HG03025 (cell line): ENCODE measurements around the gene CFAP97.
"Not testable (repeated sequence)": the region's sequence is repeated elsewhere in the genome, so short reads cannot be mapped to it uniquely, and the experiment has no call there.

Experiments used
- ATAC-seq: cut with Tn5 transposase; IDR thresholded peaks from one replicate; pipeline ENCODE4 v1.9.1; 2021; ENCODE audit warnings: mild to moderate bottlenecking, moderate library complexity; ENCODE audit not compliant: unreplicated experiment, low FRiP score

Gene CFAP97

DNA sequence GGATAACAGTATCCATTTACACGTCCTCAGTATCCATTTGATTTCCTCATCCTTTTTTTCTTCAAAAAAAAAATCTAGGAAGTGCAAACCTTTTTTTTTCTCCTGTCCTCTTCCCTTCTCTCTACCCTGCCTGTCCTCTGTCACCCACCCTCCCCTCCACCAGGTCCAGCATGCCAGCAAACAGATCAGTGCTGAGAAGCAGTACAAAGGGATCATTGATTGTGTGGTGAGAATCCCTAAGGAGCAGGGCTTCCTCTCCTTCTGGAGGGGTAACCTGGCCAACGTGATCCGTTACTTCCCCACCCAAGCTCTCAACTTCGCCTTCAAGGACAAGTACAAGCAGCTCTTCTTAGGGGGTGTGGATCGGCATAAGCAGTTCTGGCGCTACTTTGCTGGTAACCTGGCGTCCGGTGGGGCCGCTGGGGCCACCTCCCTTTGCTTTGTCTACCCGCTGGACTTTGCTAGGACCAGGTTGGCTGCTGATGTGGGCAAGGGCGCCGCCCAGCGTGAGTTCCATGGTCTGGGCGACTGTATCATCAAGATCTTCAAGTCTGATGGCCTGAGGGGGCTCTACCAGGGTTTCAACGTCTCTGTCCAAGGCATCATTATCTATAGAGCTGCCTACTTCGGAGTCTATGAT is 59.1 kb downstream of the CFAP97 start:
- ATAC-seq: no peak

DNA sequence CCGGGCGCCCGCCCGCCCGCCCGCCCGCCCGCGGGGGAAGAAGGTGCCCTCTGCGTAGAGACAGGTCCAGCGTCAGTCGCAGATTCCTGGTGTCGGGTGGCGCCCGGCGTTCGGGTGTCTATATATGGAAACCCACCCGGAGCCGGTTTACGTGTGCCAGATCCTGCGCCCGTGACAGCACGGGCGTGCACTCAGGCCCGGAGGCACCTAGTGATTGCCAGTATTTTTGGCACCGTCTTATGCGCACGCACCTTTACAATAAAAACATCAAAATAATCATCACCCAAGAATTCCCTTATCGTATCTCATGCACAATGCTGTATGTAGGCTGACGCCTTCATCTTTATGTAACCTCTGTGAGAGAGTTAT is 60.2 kb downstream of the CFAP97 start:
- ATAC-seq: peak; percentile 27

DNA sequence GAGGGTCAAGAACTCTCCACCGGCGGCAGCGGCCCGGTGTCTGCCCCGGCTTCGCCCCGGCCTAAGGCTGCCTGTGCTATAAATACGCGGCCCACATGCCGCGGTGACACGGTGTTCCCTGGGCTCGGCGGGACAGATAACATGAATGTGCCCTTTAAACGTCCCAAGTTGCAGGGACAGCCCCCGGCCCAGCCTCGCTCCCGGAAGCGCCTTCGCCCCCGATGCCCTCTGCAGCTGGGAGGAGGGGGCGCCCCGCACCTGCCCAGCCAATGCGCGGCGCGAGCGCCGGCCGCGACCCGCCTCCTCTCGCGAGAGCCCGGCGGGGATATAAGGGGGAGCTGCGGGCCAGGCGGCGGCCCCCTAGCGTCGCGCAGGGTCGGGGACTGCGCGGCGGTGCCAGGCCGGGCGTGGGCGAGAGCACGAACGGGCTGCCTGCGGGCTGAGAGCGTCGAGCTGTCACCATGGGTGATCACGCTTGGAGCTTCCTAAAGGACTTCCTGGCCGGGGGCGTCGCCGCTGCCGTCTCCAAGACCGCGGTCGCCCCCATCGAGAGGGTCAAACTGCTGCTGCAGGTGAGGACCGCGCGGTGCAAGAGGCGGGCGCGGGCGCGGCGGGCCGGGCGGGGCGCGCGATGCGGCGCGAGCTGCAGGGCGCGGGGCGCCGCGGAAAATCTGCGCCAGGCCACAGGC is 60.7 kb downstream of the CFAP97 start, which contains the start of gene SLC25A4:
SLC25A4 (plus strand) TSS at position 355 of the 689 bp plus-strand sequence; CDS start at position 462, 107 bp downstream.
- ATAC-seq: peak; percentile 94

DNA sequence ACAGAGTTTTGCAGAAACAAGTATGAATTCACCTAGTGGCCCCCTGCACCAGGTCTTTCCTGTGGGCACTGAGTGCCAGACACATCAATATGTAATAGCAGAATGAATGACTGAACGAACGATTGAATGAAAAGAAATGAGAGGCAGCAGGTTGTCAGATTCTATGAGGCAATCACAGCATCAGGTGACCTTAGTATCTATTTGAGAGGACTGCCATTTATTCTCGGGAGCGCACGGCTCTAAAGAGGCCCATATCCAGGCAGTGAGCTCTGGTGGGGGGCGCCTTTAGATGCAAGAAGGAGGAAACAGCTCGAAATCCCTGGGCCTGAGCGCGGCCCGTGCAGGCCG is 61.3 kb downstream of the CFAP97 start:
- ATAC-seq: peak; percentile 23

DNA sequence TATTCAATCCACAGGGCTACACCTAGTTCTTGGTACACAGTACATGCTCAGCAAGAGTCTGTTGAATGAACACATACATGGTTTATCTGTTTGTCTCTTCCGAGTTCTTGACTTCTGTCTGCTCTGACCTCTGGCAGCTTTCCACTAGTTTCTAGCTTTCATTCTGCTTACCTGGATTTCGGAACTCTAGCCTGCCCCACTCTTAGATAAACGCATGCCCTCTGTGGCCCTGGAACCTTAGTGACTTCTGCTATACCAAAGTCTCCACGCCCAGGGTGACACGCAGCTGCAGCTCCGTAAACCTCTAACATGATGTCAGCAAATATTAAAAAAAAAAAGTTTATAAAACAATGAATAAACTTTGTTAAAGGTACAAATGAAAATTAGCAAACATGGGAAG is 62.0 kb downstream of the CFAP97 start:
- no peak for ATAC-seq

DNA sequence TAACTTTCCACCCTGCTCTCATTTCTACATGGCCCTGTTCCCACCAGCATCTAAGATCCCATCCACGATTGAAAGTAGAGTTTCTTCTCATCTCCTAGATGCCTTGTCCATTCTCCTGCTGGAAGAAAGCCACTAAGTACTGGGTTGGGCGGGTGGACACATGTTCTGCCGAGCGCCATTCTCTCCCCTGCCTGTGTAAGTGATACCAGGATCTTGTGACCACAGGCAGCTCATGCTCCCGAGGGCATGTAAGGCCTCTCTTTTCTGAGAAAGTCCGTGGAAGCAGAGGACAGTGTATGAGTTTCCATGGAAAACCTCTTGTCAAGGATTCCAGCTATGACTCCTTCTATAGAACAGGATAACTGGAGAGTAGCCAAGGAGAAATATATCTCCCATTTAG is 64.1 kb downstream of the CFAP97 start:
- ATAC-seq: no peak

DNA sequence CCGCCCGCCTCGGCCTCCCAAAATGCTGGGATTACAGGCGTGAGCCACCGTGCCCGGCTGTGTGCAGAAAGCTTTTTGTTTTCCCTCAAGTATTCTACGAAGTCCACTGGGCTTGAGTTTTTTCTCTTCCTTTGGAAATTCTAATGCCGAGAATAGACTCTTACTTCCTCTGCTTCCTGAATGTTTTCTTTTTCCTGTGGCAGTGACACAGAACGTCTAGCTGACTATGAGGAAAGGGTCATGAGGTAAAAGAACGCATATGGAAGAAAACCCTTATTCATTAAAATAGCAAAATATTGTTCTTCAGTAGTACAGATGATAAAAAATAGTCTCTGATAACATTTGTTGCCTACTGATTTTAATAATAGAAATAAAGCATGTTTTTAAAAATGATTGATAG is 65.6 kb downstream of the CFAP97 start:
- ATAC-seq: no peak

DNA sequence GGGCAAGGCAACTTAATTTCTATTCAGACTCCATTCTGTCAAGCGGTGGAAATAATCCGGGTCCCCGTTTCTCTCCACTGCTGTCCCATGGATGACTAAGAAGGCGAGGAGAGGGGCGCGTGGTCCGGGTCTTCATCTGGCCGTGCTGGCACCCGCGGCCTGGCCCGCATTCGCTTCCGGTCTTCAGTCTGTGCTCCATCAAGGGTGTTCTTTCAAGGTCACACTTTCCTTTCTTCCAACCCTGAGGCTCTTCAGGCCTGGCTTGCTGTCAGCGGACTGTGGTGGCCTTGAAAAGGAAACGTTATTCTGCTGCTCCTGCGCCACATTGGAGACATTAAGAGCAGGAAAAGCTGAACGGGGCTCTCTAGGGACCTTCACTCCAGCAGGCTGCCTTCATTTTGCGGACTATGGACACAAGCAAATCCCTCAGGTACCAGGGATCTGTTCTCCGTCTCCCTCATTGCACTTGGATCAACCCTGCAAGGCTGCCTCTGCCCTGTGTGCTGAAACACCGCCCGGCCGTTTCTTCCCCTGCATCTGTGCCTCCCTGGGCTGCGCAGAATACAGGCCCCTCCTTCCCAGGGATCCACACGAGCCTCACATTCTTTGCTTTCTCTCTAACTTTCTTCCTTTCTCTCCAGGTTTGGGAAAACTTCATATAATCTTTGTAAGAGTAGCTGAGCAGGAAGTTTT is 66.4 kb downstream of the CFAP97 start:
- no peak for ATAC-seq

DNA sequence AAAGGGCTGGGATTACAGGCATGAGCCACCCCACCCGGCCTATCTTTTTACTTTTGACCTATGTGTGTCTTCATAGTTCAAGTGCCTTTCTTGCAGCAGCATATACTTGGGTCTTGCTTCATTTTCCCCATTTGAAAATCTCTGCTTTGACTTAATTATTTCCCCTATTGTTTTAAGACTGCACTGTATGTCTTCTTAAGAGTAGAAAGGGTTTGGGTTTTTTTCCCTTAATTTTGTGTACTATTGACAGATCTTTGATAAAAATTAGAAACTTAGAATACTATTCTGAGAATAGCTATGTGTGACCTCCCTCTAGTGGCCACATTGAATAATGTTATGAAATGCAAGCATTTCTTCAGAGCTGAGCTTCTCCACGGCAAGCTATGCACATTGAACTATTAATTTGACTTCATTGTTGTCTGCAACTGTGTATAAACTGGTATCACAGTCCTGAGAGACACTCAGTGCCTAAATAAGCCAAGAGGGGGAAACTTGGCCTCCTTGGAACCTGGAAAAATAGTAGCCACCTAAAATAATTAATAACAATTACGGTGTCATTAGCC is 69.4 kb downstream of the CFAP97 start:
- ATAC-seq: no peak

DNA sequence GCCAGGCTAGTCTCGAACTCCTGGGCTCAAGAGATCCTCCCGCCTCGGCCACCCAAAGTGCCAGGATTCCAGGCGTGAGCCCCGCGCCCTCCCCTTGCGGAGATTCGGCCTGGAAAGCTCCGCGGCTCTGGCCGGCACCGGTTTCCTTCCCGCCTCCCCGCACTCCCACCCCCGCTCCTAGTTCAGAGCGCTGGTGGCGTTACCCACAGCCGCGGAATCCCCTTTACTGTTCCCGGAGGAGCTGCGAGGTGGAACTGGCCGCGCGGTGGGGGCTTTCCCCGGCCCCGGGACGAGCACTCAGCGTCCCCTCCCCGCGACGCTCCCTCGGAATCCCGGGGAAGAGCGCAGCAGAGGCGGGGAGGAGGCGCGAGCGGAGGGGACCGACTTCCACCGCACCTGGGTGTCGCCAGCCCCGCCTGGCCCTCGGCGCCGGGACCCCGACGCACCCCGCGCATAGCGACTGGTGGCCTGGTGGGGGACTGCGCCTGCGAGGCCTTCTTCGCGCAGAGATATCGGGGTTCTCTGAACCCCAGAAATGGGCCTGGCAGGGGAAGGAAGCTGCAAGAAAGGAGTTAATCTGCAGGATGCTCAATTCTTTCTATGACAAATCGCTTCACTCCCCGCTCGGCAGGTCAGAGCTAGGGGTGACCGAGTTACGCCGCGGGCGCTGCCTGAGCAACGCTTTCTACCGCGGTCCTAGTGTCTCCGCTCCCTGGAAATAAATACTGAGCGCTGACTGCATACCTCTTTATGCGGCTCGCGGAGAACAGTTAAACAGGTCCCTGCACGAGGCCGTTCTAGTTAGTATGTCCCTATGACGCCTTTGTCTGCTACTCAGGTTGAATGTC is 75.3 kb downstream of the CFAP97 start:
- no peak for ATAC-seq

DNA sequence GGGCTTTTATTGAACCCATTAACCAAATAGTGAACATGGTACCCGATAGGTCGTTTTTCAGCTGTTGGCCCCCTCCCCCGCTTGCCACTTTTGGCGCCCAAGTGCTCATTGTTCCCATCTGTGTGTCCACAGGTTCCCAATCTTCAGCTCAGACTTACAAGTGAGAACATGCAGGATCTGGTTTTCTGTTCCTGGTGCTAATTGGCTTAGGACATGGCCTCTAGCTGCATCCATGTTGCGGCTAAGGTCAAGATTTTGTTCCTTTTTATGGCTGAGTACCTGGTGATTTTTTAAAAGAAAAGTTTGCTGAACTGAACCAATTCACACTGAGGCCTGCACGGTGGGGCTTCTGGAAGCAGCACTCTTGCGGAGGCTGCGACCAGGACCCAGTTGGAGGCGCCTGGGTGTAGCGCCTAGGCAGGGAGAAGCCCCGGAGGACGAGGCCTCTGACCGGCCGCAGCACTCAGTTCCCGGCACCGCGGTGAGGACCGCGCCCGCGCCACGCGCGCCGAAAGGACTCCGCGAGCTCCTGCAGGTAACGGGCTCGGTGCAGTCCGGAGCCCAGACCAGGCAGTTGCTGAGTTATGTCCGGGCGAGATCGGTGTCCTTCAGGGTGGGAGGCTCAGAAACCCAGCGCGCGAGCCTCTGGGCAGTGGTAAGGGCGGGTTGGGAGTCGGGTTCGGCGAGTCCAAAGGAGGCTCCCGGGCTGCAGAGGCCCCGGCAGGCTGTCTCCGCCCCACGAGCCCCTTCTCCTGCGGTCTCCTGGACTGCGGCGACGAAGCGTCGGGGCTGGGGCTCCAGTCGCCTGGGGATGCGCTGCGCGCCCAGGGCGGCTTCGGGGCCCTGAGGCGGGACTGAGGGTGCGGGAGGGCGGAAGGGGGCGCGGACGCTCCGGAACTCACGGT is 76.5 kb downstream of the CFAP97 start:
- no peak for ATAC-seq

DNA sequence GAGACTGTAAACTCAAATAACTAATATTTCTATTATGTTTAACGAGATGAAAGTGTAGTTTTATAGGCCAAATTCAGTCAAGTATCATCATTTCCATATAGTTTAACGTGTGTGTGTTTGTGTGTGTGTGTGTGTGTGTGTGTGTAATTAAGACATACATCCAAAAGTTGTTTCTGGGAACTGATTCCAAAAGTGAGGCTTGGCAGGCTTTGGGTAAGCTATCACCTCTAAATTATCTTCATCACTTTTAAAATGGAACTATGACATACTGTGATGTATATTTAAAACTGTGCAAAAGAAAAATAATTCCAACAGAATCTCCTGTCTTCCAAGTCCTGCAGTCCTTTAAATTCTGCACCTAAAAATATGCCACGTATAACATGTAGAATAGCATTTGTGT is 79.8 kb downstream of the CFAP97 start:
- no peak for ATAC-seq

DNA sequence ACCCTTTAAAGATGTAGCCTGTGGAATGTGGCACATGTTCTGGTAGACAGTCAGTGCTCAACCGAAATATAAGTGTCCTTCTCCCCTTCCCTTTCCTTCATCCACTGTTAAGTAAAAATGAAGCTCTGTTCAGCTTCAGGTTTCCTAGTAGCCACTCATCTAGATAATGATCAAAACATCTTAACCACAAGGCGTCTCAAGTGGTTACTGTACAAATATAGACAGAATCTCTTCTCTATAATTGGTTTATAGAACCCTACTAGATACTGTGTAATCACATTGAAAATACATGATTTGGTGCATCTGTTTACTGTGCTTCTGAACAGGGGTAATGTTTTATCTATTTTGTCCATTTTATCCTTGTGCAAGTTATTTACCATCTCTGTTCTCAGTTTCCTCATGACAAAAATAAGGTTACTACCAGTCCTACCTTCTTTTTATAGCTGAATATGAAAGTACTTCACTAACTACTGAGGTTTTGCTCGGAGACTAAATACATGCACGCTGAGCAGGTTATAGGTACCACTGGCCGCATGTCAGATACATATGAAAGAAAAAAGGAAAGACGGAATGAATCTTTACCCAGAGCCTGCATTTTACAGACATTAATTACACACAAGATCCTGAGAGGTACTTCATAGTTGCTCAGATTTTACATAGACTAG is 81.0 kb downstream of the CFAP97 start:
- ATAC-seq: peak; percentile 73

DNA sequence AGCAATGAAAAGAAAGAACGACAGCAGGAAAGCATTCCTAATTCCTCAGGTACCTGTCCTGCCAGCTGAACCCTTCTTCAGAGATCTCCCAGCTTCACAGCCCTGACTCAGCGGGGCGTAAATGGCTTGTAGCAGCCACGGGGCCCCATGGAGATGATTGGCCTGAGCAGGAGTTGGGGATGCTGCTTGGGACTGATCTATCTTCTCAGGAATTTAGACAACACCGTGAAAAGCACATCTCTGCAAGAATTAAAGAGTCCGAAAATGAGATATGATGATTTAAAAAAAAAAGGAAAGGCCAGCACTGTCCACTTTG is 83.2 kb downstream of the CFAP97 start:
- ATAC-seq: no peak

DNA sequence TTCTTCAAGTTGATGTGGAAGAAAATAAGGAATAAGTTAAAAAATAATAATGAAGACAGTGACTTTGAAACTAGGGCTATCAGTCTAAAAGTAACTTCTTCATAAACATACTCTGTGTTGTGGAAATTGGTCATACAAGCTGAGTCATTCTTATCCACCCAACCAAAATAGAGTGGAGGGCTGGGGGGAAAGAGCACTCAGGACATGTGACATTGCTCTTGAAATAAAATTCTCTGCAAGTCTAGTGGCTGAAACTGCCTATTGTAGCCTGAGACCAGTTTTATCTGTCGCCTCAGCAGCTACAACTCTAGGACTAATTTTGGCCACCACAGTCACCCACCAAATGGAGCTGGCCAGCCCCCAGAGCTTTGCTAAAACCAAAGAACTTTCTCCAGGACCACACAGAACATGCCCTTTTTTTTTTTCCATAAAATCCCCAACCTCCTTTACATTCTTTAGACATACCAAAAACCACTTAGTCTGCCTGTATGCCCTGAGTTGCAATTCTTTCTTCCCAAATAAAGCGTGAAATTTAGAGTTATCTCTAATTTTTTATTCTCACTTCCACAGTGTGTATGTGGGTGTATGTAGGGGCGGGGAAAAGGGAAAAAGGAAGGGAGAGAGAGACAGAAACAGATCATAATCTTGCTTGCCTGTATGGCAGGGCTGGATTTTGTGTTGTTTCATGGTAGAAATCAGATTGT is 83.7 kb downstream of the CFAP97 start:
- ATAC-seq: no peak

DNA sequence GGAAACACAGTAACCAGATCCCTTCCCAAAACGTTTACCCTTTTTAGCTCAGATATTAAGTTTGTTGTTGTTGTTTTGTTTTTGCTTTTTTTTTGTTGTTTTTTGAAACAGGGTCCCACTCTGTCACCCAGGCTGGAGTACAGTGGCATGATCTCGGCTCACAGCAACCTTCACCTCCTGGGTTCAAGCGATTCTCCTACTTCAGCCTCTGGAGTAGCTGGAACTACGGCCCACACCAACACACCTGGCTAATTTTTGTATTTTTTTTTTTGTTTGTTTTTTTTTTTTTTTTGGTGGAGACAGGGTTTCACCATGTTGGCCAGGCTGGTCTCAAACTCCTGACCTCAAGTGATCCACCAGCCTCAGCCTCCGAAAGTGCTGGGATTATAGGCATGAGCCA is 84.3 kb downstream of the CFAP97 start:
- ATAC-seq: not testable (repeated sequence)

DNA sequence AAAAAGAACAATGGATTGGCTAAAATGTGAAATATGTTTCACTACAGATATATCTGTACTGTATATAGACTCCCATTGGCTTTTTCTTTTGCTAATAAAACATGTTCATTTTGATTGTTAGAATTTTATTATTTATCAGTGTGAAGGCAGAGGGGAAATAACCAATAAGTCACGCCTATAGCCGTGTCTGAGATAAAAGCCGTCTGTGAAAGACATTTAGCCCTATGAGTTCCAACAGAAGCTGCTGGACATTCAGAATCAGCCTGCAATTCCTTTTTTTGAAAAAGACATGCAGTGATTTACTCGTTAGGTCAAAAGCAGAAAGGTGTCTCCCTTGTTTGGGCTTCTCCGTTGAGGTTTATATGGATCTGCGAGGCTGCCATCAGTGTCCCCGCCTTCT is 84.9 kb downstream of the CFAP97 start:
- ATAC-seq: no peak

DNA sequence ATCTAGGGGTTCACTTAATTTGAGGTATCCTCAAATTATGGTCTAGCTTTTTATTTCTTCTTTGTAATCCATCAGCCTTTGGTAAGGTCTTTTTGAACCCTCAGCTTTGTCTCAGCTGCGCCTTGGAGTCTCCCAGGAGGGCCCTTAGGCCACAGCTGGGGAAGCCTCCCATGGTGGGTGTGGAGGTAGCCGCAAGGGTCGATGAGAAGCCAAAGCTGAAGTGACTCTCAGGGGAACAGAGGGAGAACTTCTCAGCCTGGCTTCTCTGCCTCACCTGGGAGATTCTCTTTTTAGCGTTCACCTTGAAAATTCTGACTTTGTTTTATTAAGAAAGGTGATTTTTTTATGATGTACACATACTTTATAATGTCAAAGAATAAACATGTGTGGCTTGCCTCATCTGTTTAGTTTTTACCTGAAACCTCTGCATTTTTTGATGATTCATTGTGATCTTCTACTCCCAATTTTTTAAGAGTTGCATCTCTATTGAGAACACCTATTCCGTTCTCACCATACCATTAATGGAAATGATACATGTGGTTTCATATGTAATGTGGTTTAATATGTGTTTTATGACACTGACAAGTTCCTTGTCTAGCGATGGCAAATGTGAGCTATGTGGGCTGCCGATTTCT is 86.4 kb downstream of the CFAP97 start:
- ATAC-seq: no peak
